WTC11 (cell line): ENCODE measurements around the gene TMEM187.

ENCODE experiments used
- CTCF ChIP-seq: fragments of 200-600 bp; IDR thresholded peaks from 2 replicates; pipeline ENCODE4 v1.8.0; 2022; ENCODE audit warnings: antibody characterized with exemption
- SP1 ChIP-seq: sonication (generic); formaldehyde crosslinking; conservative IDR thresholded peaks from 2 replicates; pipeline ENCODE4 v1.8.1; 2022; ENCODE audit warnings: missing genetic modification reagents
- TEAD4 ChIP-seq: sonication (generic); formaldehyde crosslinking; IDR thresholded peaks from 2 replicates; pipeline ENCODE4 v1.8.0; 2022; ENCODE audit warnings: mild to moderate bottlenecking, missing genetic modification reagents
- TP53 ChIP-seq: sonication (generic); formaldehyde crosslinking; IDR thresholded peaks from 2 replicates; pipeline ENCODE4 v1.8.1; 2023; ENCODE audit warnings: mild to moderate bottlenecking, missing genetic modification reagents
- TF ChIP-seq, protein P1 (sequence below): sonication (generic); formaldehyde crosslinking; IDR thresholded peaks from 2 replicates; pipeline ENCODE4 v1.8.1; 2023; ENCODE audit warnings: mild to moderate bottlenecking, missing genetic modification reagents, moderate library complexity

DNA sequence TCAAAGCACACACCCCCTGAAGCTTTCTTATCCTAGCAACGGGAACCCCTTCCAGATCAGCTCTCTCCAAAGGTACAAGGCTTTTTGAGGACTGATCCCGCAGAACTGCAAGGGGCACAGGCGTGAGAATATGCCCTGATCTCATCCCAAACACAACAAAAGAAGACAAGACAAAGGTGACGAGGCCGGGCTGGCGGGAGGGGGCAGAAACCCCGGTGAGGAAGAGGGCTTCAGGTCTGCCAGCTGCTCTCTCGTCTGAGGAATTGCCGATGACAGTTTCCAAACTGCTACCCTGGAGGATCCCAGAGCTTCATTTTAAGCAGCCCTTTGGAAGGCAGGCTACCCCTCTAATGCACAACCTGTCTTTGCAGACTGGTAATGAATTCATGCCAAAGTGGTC lies 4.3 kb upstream of the TMEM187 start:
- TF ChIP-seq CTCF (no peak), TEAD4 (CRISPR knock-in tag) (no peak), TP53 (CRISPR knock-in tag) (no peak), SP1 (no peak)
- TF ChIP-seq, protein P1, sequence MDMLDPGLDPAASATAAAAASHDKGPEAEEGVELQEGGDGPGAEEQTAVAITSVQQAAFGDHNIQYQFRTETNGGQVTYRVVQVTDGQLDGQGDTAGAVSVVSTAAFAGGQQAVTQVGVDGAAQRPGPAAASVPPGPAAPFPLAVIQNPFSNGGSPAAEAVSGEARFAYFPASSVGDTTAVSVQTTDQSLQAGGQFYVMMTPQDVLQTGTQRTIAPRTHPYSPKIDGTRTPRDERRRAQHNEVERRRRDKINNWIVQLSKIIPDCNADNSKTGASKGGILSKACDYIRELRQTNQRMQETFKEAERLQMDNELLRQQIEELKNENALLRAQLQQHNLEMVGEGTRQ (CRISPR knock-in tag): no peak
